ENCODE results near the gene KRT76.

- TF ChIP-seq EP300 (IDR thresholded peaks at IDR 0.05) (no peak), CTCF (IDR thresholded peaks at IDR 0.05) (no peak)
Observed at GRCh38 chr12:52742196-52742580, 35.0 kb downstream of the KRT76 start.

Data from esophagus muscularis mucosa (tissue), 3 donors.